Measurements from ENCODE around the gene S100A12.

The S100A12 gene

DNA sequence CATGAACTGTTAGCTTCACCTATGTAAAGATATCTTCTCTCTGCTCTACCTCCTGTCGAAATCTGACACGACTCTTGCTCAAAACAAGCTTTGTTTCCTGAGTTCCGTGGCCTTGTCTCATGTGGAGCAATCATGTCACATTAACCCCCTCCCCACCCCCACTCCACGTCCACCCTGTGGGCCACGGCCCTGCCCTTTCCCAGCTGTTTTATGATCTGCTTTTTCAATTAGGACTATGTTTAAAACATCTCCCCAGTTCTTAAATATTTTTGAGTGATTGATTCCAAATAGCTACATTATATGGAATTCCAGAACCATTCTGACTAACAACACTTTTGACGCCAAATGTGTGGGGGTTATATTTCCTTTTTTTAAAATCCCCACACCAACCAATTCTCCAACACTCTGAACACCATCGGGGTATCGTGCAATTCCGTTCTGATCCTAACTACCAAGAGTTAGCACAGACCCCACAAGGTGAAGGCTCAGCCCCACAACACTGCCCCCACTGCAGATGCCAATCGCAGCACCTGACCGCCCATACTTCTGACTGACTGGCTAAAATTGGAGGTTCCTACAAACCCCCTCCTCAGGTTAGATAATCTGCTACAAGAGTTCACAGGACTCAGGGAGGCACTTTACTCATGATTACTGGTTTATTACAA, 28.1 kb upstream of the S100A12 start:
- TF ChIP-seq, protein P1, sequence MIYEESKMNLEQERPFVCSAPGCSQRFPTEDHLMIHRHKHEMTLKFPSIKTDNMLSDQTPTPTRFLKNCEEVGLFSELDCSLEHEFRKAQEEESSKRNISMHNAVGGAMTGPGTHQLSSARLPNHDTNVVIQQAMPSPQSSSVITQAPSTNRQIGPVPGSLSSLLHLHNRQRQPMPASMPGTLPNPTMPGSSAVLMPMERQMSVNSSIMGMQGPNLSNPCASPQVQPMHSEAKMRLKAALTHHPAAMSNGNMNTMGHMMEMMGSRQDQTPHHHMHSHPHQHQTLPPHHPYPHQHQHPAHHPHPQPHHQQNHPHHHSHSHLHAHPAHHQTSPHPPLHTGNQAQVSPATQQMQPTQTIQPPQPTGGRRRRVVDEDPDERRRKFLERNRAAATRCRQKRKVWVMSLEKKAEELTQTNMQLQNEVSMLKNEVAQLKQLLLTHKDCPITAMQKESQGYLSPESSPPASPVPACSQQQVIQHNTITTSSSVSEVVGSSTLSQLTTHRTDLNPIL (CRISPR knock-in tag; IDR thresholded peaks at IDR 0.05; ENCODE audit: low read depth) = no peak
- no peak for TF ChIP-seq TOX (CRISPR knock-in tag; IDR thresholded peaks at IDR 0.05; ENCODE audit: borderline replicate concordance)
- TF ChIP-seq RARB (CRISPR knock-in tag; IDR thresholded peaks at IDR 0.05) = no peak
- TF ChIP-seq, protein P2, sequence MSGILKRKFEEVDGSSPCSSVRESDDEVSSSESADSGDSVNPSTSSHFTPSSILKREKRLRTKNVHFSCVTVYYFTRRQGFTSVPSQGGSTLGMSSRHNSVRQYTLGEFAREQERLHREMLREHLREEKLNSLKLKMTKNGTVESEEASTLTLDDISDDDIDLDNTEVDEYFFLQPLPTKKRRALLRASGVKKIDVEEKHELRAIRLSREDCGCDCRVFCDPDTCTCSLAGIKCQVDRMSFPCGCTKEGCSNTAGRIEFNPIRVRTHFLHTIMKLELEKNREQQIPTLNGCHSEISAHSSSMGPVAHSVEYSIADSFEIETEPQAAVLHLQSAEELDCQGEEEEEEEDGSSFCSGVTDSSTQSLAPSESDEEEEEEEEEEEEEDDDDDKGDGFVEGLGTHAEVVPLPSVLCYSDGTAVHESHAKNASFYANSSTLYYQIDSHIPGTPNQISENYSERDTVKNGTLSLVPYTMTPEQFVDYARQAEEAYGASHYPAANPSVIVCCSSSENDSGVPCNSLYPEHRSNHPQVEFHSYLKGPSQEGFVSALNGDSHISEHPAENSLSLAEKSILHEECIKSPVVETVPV (CRISPR knock-in tag; IDR thresholded peaks at IDR 0.05) = no peak
- TF ChIP-seq, protein P3, sequence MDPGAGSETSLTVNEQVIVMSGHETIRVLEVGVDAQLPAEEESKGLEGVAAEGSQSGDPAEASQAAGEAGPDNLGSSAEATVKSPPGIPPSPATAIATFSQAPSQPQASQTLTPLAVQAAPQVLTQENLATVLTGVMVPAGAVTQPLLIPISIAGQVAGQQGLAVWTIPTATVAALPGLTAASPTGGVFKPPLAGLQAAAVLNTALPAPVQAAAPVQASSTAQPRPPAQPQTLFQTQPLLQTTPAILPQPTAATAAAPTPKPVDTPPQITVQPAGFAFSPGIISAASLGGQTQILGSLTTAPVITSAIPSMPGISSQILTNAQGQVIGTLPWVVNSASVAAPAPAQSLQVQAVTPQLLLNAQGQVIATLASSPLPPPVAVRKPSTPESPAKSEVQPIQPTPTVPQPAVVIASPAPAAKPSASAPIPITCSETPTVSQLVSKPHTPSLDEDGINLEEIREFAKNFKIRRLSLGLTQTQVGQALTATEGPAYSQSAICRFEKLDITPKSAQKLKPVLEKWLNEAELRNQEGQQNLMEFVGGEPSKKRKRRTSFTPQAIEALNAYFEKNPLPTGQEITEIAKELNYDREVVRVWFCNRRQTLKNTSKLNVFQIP (CRISPR knock-in tag; IDR thresholded peaks at IDR 0.05; ENCODE audit: borderline replicate concordance, low read depth) = no peak
- TF ChIP-seq PPARA (CRISPR knock-in tag; IDR thresholded peaks at IDR 0.05; ENCODE audit: borderline replicate concordance) = no peak
- TF ChIP-seq ZFP3 (CRISPR knock-in tag; IDR thresholded peaks at IDR 0.05) = no peak
- TF ChIP-seq ZNF565 (CRISPR knock-in tag; conservative IDR thresholded peaks at IDR 0.05; ENCODE audit: low read depth) = no peak
- no peak for TF ChIP-seq GLIS3 (CRISPR knock-in tag; IDR thresholded peaks at IDR 0.05)
- TF ChIP-seq ZFP30 (CRISPR knock-in tag; IDR thresholded peaks at IDR 0.05) = no peak
- TF ChIP-seq CSDC2 (CRISPR knock-in tag; IDR thresholded peaks at IDR 0.05) = no peak
- TF ChIP-seq ARNTL (CRISPR knock-in tag; IDR thresholded peaks at IDR 0.05; ENCODE audit: borderline replicate concordance, low read depth) = no peak
- TF ChIP-seq ZNF70 (CRISPR knock-in tag; IDR thresholded peaks at IDR 0.05) = no peak
- TF ChIP-seq SNAI2 (CRISPR knock-in tag; IDR thresholded peaks at IDR 0.05) = no peak
- TF ChIP-seq ZNF8 (CRISPR knock-in tag; IDR thresholded peaks at IDR 0.05) = no peak
- no peak for ATAC-seq

DNA sequence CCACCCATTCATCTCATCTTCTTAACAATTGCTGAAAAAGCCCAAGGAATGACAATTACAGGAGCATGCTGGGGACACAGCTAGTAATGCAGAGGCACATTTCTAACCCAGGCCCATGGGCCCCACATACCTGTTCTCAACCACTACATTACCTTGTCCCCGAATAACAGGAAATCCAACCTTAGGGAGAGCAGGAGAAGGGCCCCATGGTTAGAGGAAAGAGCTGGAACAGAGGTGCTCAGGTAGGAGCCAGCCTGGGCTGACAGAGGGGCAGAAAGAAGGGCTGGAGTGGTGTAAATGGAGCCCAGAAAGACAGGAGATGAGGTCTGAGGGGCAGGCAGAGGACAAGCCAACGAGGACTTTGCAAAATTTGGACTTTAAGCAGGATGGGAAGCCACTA, 26.8 kb upstream of the S100A12 start:
- ATAC-seq = no peak
- TF ChIP-seq ZFP3 (CRISPR knock-in tag; IDR thresholded peaks at IDR 0.05) (no peak), ZNF70 (CRISPR knock-in tag; IDR thresholded peaks at IDR 0.05) (no peak), ZNF565 (CRISPR knock-in tag; conservative IDR thresholded peaks at IDR 0.05; ENCODE audit: low read depth) (no peak), ZC3H10 (CRISPR knock-in tag; IDR thresholded peaks at IDR 0.05) (no peak), TCF4 (CRISPR knock-in tag; IDR thresholded peaks at IDR 0.05; ENCODE audit: borderline replicate concordance) (no peak), ESRRG (CRISPR knock-in tag; IDR thresholded peaks at IDR 0.05) (no peak), TOX (CRISPR knock-in tag; IDR thresholded peaks at IDR 0.05; ENCODE audit: borderline replicate concordance) (no peak), ISL1 (CRISPR knock-in tag; IDR thresholded peaks at IDR 0.05) (no peak), BACH2 (CRISPR knock-in tag; IDR thresholded peaks at IDR 0.05; ENCODE audit: borderline replicate concordance) (no peak), ARNTL (CRISPR knock-in tag; IDR thresholded peaks at IDR 0.05; ENCODE audit: borderline replicate concordance, low read depth) (no peak), ZFP30 (CRISPR knock-in tag; IDR thresholded peaks at IDR 0.05) (no peak), GLIS3 (CRISPR knock-in tag; IDR thresholded peaks at IDR 0.05) (no peak), RARB (CRISPR knock-in tag; IDR thresholded peaks at IDR 0.05) (no peak)
- TF ChIP-seq, protein P3 (CRISPR knock-in tag; IDR thresholded peaks at IDR 0.05; ENCODE audit: borderline replicate concordance, low read depth) = no peak
- TF ChIP-seq, protein P2 (CRISPR knock-in tag; IDR thresholded peaks at IDR 0.05) = no peak
- TF ChIP-seq, protein P4, sequence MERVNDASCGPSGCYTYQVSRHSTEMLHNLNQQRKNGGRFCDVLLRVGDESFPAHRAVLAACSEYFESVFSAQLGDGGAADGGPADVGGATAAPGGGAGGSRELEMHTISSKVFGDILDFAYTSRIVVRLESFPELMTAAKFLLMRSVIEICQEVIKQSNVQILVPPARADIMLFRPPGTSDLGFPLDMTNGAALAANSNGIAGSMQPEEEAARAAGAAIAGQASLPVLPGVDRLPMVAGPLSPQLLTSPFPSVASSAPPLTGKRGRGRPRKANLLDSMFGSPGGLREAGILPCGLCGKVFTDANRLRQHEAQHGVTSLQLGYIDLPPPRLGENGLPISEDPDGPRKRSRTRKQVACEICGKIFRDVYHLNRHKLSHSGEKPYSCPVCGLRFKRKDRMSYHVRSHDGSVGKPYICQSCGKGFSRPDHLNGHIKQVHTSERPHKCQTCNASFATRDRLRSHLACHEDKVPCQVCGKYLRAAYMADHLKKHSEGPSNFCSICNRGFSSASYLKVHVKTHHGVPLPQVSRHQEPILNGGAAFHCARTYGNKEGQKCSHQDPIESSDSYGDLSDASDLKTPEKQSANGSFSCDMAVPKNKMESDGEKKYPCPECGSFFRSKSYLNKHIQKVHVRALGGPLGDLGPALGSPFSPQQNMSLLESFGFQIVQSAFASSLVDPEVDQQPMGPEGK (CRISPR knock-in tag; IDR thresholded peaks at IDR 0.05; ENCODE audit: borderline replicate concordance) = no peak
- TF ChIP-seq, protein P5, sequence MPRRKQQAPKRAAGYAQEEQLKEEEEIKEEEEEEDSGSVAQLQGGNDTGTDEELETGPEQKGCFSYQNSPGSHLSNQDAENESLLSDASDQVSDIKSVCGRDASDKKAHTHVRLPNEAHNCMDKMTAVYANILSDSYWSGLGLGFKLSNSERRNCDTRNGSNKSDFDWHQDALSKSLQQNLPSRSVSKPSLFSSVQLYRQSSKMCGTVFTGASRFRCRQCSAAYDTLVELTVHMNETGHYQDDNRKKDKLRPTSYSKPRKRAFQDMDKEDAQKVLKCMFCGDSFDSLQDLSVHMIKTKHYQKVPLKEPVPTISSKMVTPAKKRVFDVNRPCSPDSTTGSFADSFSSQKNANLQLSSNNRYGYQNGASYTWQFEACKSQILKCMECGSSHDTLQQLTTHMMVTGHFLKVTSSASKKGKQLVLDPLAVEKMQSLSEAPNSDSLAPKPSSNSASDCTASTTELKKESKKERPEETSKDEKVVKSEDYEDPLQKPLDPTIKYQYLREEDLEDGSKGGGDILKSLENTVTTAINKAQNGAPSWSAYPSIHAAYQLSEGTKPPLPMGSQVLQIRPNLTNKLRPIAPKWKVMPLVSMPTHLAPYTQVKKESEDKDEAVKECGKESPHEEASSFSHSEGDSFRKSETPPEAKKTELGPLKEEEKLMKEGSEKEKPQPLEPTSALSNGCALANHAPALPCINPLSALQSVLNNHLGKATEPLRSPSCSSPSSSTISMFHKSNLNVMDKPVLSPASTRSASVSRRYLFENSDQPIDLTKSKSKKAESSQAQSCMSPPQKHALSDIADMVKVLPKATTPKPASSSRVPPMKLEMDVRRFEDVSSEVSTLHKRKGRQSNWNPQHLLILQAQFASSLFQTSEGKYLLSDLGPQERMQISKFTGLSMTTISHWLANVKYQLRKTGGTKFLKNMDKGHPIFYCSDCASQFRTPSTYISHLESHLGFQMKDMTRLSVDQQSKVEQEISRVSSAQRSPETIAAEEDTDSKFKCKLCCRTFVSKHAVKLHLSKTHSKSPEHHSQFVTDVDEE (CRISPR knock-in tag; IDR thresholded peaks at IDR 0.05) = no peak

Data from SK-N-SH treated with all-trans-retinoic acid at 6 μM for 48 hours (cell line).